HL-60 (cell line): ENCODE data around the gene DIP2A.

Source experiments
- CTCF ChIP-seq: IDR thresholded peaks from one replicate; pipeline ENCODE4 v1.5.1; 2011; ENCODE audit warnings: low read length, control low read depth, inconsistent platforms; ENCODE audit not compliant: insufficient read depth
- POLR2AphosphoS5 ChIP-seq: IDR thresholded peaks from 2 replicates; pipeline ENCODE4 v1.6.1; 2012; ENCODE audit warnings: low read depth

GRCh38 chr21:46482225-46482845 lies 23.6 kb downstream of the DIP2A start:
- TF ChIP-seq CTCF (no peak), POLR2AphosphoS5 (no peak)
